Lower lobe of right lung (tissue), 2 donors: ENCODE data around the gene CD93. TPM values are rescaled to one million over a fixed set of nuclear protein-coding genes. Genes with fewer than 3 reads are reported as not detected.

Experiments
- ATAC-seq, 2 donors: fragments of 200-7000 bp; cut with Tn5 transposase; one replicate each; pipeline ENCODE4 v1.9.1; 2020 to 2022; ENCODE audit warnings: mild to moderate bottlenecking in 2 of 2, moderate library complexity in 2 of 2
- DNase-seq: peaks from one replicate; pipeline ENCODE4 v3.0.0-alpha.2; 2020
- H3K27ac ChIP-seq: fragments of 200-600 bp; one replicate; pipeline ENCODE4 v1.8.0; 2022
- H3K27me3 ChIP-seq: fragments of 200-600 bp; one replicate; pipeline ENCODE4 v1.8.0; 2022; ENCODE audit warnings: low read depth
- H3K36me3 ChIP-seq: fragments of 200-600 bp; one replicate; pipeline ENCODE4 v1.8.0; 2022; ENCODE audit warnings: mild to moderate bottlenecking
- H3K4me1 ChIP-seq: fragments of 200-600 bp; one replicate; pipeline ENCODE4 v1.8.0; 2022
- H3K4me3 ChIP-seq: fragments of 200-600 bp; one replicate; pipeline ENCODE4 v1.8.0; 2022; ENCODE audit warnings: mild to moderate bottlenecking
- H3K9me3 ChIP-seq: fragments of 200-600 bp; one replicate; pipeline ENCODE4 v1.8.0; 2022
- intact Hi-C: fragments of 100-400 bp; cut with DNase I; formaldehyde crosslinking; loops from one replicate; pipeline ENCODE4 v1.11.0; 2022
- long read RNA-seq: library from polyadenylated mRNA; unstranded; transcript quantifications from one replicate; pipeline ENCODE4 v2.0.0, GENCODE V29; 2021
- total RNA-seq: library from RNA; stranded (reverse); fragmentation: NEBNext Ultra II Directional; extraction: Animal tissue kit (Norgen Biotek cat#: 25700); gene quantifications from one replicate; pipeline ENCODE4 v1.2.1, GENCODE V29; 2021
- TF ChIP-seq, protein P1 (sequence below): fragments of 200-600 bp; IDR thresholded peaks from one replicate; pipeline ENCODE4 v1.8.0; 2022; ENCODE audit warnings: antibody characterized with exemption, mild to moderate bottlenecking
- donor health status: DM: no; HTN: yes; CAD: no; lungs with severe emphysema.

CD93 gene, protein sequence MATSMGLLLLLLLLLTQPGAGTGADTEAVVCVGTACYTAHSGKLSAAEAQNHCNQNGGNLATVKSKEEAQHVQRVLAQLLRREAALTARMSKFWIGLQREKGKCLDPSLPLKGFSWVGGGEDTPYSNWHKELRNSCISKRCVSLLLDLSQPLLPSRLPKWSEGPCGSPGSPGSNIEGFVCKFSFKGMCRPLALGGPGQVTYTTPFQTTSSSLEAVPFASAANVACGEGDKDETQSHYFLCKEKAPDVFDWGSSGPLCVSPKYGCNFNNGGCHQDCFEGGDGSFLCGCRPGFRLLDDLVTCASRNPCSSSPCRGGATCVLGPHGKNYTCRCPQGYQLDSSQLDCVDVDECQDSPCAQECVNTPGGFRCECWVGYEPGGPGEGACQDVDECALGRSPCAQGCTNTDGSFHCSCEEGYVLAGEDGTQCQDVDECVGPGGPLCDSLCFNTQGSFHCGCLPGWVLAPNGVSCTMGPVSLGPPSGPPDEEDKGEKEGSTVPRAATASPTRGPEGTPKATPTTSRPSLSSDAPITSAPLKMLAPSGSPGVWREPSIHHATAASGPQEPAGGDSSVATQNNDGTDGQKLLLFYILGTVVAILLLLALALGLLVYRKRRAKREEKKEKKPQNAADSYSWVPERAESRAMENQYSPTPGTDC
- total RNA-seq = 99.7 TPM
- long read RNA-seq, full-length matches to known transcripts = 30 of 94 reads
- long read RNA-seq, partial matches to known transcripts = 0 of 94 reads
- long read RNA-seq, other reads (novel, unspliced or antisense) = 64 of 94 reads

DNA sequence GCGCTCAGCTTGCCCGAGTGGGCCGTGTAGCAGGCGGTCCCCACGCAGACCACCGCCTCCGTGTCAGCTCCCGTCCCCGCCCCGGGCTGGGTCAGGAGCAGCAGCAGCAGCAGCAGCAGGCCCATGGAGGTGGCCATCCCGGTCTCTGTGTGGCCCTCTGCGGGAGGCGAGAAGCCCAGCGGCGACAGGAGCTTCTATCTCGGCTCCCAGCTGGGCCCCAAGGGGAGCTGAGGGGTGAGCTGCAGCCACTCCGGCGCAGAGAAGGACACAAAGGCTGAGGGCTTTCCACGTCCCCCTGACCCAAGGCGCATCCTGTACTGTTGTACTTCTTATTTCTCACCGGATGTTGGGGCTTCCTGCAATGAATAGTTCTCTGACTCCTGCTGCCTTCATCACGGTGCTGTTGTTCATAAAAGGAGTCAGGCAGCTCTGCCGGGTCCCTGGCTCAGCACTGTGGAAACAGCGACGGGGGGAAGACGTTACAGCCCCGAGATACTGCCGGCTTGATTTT is at the start of gene CD93:
Gene CD93 (minus strand): TSS at position 269 of the 511 bp plus-strand sequence. CDS start 132 bp downstream, at position 137.
- Histone ChIP-seq H3K4me3 (peak within 1 kb of the TSS; percentile 56), H3K27ac (peak within 1 kb of the TSS; percentile 93), H3K9me3 (no peaks in the 10 kb centered on the region), H3K27me3 (no peaks in the 10 kb centered on the region), H3K4me1 (peaks cover 52% of the 10 kb centered on the region), H3K36me3 (no peaks in the 10 kb centered on the region)
- peak; percentile 55 for DNase-seq
- TF ChIP-seq, protein P1, sequence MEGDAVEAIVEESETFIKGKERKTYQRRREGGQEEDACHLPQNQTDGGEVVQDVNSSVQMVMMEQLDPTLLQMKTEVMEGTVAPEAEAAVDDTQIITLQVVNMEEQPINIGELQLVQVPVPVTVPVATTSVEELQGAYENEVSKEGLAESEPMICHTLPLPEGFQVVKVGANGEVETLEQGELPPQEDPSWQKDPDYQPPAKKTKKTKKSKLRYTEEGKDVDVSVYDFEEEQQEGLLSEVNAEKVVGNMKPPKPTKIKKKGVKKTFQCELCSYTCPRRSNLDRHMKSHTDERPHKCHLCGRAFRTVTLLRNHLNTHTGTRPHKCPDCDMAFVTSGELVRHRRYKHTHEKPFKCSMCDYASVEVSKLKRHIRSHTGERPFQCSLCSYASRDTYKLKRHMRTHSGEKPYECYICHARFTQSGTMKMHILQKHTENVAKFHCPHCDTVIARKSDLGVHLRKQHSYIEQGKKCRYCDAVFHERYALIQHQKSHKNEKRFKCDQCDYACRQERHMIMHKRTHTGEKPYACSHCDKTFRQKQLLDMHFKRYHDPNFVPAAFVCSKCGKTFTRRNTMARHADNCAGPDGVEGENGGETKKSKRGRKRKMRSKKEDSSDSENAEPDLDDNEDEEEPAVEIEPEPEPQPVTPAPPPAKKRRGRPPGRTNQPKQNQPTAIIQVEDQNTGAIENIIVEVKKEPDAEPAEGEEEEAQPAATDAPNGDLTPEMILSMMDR = no peak
- ATAC-seq = peak; percentile 8 to 17
- intact Hi-C loops = no loop called here

DNA sequence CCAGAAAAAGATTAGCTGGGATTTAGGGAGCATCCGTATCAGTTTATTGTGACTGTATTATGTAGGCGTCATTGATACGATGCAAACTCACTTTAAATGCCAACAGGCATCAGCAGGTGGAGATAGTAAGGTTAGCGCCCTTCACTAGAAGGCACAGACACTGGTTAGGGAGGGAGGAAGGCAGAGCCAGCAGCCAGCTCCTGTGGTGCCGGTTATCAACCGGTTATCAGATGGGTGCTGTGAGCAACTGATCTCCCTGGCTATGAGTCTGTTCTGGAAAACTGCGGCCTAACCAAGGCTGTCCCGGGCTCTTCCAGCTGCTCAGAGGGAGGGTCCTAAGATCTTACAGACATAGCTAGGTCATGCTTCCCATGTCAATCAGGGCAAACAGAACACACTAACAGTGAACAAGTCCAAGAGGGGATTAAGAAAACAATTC is 47.5 kb upstream of the CD93 start:
- Histone ChIP-seq H3K9me3 (no peaks in the 10 kb centered on the region), H3K4me1 (peaks cover 61% of the 10 kb centered on the region), H3K27me3 (no peaks in the 10 kb centered on the region), H3K4me3 (no peak overlapping the region), H3K36me3 (no peaks in the 10 kb centered on the region), H3K27ac (peak overlapping the region; percentile 71)
- TF ChIP-seq, protein P1 = no peak
- ATAC-seq (no peak), DNase-seq (no peak)
- intact Hi-C loops = no loop called here

DNA sequence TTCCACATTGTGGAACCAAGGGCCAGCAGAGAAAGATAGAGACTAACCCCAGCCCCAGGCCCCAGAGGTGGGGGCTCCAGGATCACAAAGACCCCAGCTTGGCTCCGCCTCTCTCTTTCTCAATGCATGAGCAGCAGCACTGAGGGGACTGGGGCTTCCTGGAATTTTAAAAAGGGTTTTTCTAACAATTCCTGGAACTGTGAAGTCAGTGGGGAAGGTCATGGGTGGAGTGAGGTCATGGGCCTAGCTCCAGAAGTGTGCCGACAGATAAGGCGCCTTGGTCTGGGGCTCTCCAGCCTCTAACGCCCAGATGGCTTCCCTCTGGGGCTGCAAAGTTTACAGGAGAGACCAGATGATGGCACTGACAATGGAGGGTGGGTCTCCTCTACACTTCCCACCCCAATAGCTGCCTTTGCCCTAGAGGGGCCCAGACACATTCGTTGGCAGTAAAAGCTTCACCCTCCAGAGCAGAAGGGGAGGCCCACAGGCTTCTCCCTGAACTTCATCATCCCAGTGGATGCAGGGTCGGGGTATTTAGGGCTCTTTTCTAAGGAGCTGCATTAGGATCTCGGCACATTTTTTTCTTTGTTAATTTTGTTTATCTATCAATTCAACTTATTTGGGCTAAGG is 46.9 kb upstream of the CD93 start:
- Histone ChIP-seq H3K4me1 (peaks cover 64% of the 10 kb centered on the region), H3K27ac (peak overlapping the region; percentile 71), H3K36me3 (no peaks in the 10 kb centered on the region), H3K9me3 (no peaks in the 10 kb centered on the region), H3K27me3 (no peaks in the 10 kb centered on the region), H3K4me3 (no peak overlapping the region)
- ATAC-seq (peak; percentile 71 to 73), DNase-seq (peak; percentile 56)
- TF ChIP-seq, protein P1 = no peak
- intact Hi-C loops = no loop called here

DNA sequence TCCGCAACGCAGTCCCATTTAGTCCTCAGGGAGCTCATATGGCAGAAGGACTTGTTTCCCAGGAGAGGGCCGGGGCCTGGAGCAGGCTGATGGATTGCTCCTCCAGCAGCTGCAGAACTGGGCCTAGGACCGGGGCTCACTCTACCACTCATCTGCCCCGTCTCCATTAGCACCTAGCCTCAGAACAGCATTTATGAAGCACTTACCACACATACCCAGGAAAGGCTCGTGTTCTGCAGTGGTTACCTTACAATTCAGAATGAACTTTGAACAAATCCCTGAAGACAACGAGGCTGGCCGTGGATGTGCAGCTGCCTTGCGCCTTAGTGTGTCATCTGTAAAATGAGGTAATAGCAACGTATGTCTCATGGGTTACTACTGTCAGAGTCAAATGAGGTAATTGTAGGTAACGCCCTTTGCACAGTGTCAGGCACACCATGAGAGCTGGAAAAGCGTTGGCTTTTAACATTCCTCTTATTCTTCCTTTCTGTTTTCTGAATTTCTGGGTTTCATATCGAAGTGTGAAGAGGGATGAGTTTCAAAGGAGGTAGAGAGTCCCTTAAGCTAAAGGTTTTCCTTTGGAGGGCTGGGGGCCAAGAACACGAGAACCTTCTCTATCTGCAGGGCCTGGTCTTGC is 46.3 kb upstream of the CD93 start:
- Histone ChIP-seq H3K4me3 (no peak overlapping the region), H3K9me3 (no peaks in the 10 kb centered on the region), H3K27me3 (no peaks in the 10 kb centered on the region), H3K27ac (peak overlapping the region; percentile 71), H3K4me1 (peaks cover 64% of the 10 kb centered on the region), H3K36me3 (no peaks in the 10 kb centered on the region)
- TF ChIP-seq, protein P1 = no peak
- ATAC-seq (peak; percentile 65 to 69), DNase-seq (peak; percentile 57)
- intact Hi-C loops = no loop called here

DNA sequence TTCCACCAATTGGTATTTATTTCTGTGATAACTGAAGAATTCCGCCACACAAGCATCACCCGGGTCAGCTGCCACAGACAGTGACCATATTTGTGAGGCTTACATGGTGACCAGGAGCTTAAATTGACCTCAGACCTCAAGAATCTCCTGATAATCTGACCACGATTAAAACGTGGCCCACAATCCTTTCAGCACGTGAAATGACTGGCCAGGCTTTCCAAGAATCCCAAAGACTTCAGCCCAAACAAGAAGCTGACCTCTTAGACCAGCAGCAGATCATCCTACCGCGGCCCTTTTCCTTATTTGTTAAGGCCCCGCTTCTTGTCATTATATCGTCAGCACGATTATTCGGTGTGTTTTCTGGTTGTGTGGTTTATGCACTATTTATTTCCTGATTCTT is 45.6 kb upstream of the CD93 start:
- ATAC-seq (no peak), DNase-seq (no peak)
- TF ChIP-seq, protein P1 = no peak
- no peaks in the 10 kb centered on the region for H3K27me3 ChIP-seq
- no peaks in the 10 kb centered on the region for H3K36me3 ChIP-seq
- H3K4me1 ChIP-seq = peaks cover 59% of the 10 kb centered on the region
- intact Hi-C loops = no loop called here
- H3K9me3 ChIP-seq = no peaks in the 10 kb centered on the region
- no peak overlapping the region for H3K4me3 ChIP-seq
- peak overlapping the region; percentile 71 for H3K27ac ChIP-seq
